GM18502 (cell line): ENCODE measurements around the gene EBF3.

Experiments
- ATAC-seq: cut with Tn5 transposase; IDR thresholded peaks from one replicate; pipeline ENCODE4 v1.9.1; 2021; ENCODE audit warnings: mild to moderate bottlenecking; ENCODE audit not compliant: unreplicated experiment, poor library complexity

EBF3 gene

GRCh38 chr10:129816656-129817045 is 147.4 kb downstream of the EBF3 start:
- no peak for ATAC-seq

- no peak for ATAC-seq
These were observed 148.0 kb downstream of the EBF3 start for GRCh38 chr10:129815898-129816655.

GRCh38 chr10:129814681-129815646 is 149.1 kb downstream of the EBF3 start:
- ATAC-seq, result no peak

- ATAC-seq, result no peak
These were observed 151.7 kb downstream of the EBF3 start for GRCh38 chr10:129812398-129812797.

GRCh38 chr10:129811208-129811607 is 152.9 kb downstream of the EBF3 start:
- ATAC-seq, result no peak

- no peak for ATAC-seq
These were observed 154.2 kb downstream of the EBF3 start for GRCh38 chr10:129809841-129810240.

- ATAC-seq, result no peak
These were observed 154.6 kb downstream of the EBF3 start for GRCh38 chr10:129809431-129809830.

GRCh38 chr10:129808092-129808983 is 155.7 kb downstream of the EBF3 start:
- ATAC-seq, result no peak

- ATAC-seq, result no peak
These were observed 156.9 kb downstream of the EBF3 start for GRCh38 chr10:129807211-129807610.

- no peak for ATAC-seq
These were observed 163.2 kb downstream of the EBF3 start for GRCh38 chr10:129800796-129801340.

- no peak for ATAC-seq
These were observed 164.1 kb downstream of the EBF3 start for GRCh38 chr10:129799942-129800341.

- no peak for ATAC-seq
These were observed 167.2 kb downstream of the EBF3 start for GRCh38 chr10:129796710-129797420.

GRCh38 chr10:129793996-129794395 is 170.1 kb downstream of the EBF3 start:
- ATAC-seq, result no peak

- no peak for ATAC-seq
These were observed 170.6 kb downstream of the EBF3 start for GRCh38 chr10:129793479-129793878.

- ATAC-seq, result no peak
These were observed 171.2 kb downstream of the EBF3 start for GRCh38 chr10:129792864-129793263.

- ATAC-seq, result no peak
These were observed 171.9 kb downstream of the EBF3 start for GRCh38 chr10:129792141-129792540.

GRCh38 chr10:129790715-129791446 is 173.2 kb downstream of the EBF3 start:
- no peak for ATAC-seq

- no peak for ATAC-seq
These were observed 175.9 kb downstream of the EBF3 start for GRCh38 chr10:129788215-129788614.

GRCh38 chr10:129787557-129787956 is 176.5 kb downstream of the EBF3 start:
- no peak for ATAC-seq
